Osteocyte (in vitro differentiated cells): ENCODE measurements around the gene VWCE. TPM values are rescaled to one million over a fixed set of nuclear protein-coding genes. Genes with fewer than 3 reads are reported as not detected.
A peak's percentile ranks its signal among the peaks of the same experiment; 100 is the strongest.

ENCODE experiments used
- DNase-seq: peaks from one replicate; pipeline ENCODE4 v3.0.0; 2021; ENCODE audit warnings: mixed read lengths; ENCODE audit not compliant: unreplicated experiment; ENCODE audit errors: extremely low spot score
- H3K27ac Mint-ChIP-seq: one replicate; pipeline ENCODE4 v1.8.0; 2021; ENCODE audit warnings: mild to moderate bottlenecking, mixed read lengths; ENCODE audit not compliant: unreplicated experiment
- H3K27me3 Mint-ChIP-seq: one replicate; pipeline ENCODE4 v1.8.0; 2021; ENCODE audit warnings: mixed read lengths; ENCODE audit not compliant: unreplicated experiment
- H3K36me3 Mint-ChIP-seq: one replicate; pipeline ENCODE4 v1.8.0; 2021; ENCODE audit warnings: mixed read lengths; ENCODE audit not compliant: unreplicated experiment
- H3K4me1 Mint-ChIP-seq: one replicate; pipeline ENCODE4 v1.8.0; 2021; ENCODE audit warnings: mixed read lengths; ENCODE audit not compliant: unreplicated experiment
- H3K4me3 Mint-ChIP-seq: one replicate; pipeline ENCODE4 v1.8.0; 2021; ENCODE audit warnings: mild to moderate bottlenecking, moderate library complexity, mixed read lengths; ENCODE audit not compliant: unreplicated experiment
- H3K9me3 Mint-ChIP-seq: one replicate; pipeline ENCODE4 v1.8.0; 2021; ENCODE audit warnings: mixed read lengths; ENCODE audit not compliant: unreplicated experiment
- total RNA-seq: library from RNA; stranded (reverse); gene quantifications from 2 replicates; pipeline ENCODE4 v1.2.1, GENCODE V29; 2021
- TF ChIP-seq, protein P1 (sequence below): fragments of 200-600 bp; sonication (generic); IDR thresholded peaks from 2 replicates; pipeline ENCODE4 v1.5.0; 2021; ENCODE audit warnings: antibody characterized with exemption, mild to moderate bottlenecking, moderate library complexity

The VWCE gene
- total RNA-seq, 1 donor from 2014 or later = 8.8 TPM

DNA sequence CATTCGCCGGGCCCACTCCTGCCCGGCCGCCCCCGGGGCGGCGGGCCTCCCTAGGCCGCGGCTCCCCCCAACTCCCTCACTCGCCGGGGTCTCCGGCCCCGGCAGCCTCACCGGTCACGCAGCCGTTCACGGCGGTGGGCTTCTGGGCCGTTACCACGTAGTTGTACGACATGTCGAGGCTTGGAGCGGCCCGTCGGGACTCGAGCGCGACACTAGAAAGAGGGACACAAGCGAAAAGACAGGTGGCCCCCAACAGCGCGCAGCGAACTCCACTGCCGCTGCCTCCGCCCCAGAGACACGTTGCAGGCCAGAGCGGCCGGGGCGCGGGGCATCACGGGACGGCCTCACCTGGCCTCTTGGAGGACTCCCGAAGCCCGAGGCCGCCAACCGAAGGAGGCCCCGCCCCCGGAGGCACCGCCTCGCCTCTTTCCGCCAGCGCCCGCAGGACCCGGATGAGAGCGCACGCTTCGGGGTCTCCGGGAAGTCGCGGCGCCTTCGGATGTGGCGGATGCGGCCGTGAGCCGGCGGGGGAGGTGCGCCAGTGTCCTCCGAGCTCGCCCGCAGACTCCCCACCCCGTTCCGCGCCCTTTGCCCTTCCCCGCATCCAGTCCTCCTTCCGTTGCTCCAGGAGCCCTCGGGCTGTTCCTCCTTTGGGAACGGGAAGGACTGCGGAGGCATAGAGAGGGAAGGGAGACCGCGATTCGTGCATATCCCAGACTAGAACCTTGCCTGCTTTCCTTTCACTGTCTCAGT lies 37.9 kb upstream of the VWCE start, which contains the start of the genes DDB1 and TKFC:
Gene DDB1 (minus strand): TSS at position 309 of the 753 bp plus-strand sequence. CDS start 137 bp downstream, at position 172.
Gene TKFC (plus strand): TSS at position 432 of the 753 bp plus-strand sequence. CDS start 1,501 bp downstream, outside the sequence.
- peaks cover 19% of the 10 kb centered on the region for H3K36me3 Mint-ChIP-seq
- H3K4me1 Mint-ChIP-seq = peaks cover 50% of the 10 kb centered on the region
- no peaks in the 10 kb centered on the region for H3K27me3 Mint-ChIP-seq
- TF ChIP-seq, protein P1, sequence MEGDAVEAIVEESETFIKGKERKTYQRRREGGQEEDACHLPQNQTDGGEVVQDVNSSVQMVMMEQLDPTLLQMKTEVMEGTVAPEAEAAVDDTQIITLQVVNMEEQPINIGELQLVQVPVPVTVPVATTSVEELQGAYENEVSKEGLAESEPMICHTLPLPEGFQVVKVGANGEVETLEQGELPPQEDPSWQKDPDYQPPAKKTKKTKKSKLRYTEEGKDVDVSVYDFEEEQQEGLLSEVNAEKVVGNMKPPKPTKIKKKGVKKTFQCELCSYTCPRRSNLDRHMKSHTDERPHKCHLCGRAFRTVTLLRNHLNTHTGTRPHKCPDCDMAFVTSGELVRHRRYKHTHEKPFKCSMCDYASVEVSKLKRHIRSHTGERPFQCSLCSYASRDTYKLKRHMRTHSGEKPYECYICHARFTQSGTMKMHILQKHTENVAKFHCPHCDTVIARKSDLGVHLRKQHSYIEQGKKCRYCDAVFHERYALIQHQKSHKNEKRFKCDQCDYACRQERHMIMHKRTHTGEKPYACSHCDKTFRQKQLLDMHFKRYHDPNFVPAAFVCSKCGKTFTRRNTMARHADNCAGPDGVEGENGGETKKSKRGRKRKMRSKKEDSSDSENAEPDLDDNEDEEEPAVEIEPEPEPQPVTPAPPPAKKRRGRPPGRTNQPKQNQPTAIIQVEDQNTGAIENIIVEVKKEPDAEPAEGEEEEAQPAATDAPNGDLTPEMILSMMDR = no peak
- no peaks in the 10 kb centered on the region for H3K9me3 Mint-ChIP-seq
- DNase-seq = peak; percentile 97
- peak within 1 kb of the TSS; percentile 95 for H3K27ac Mint-ChIP-seq
- peak within 1 kb of the TSS; percentile 94 for H3K4me3 Mint-ChIP-seq

DNA sequence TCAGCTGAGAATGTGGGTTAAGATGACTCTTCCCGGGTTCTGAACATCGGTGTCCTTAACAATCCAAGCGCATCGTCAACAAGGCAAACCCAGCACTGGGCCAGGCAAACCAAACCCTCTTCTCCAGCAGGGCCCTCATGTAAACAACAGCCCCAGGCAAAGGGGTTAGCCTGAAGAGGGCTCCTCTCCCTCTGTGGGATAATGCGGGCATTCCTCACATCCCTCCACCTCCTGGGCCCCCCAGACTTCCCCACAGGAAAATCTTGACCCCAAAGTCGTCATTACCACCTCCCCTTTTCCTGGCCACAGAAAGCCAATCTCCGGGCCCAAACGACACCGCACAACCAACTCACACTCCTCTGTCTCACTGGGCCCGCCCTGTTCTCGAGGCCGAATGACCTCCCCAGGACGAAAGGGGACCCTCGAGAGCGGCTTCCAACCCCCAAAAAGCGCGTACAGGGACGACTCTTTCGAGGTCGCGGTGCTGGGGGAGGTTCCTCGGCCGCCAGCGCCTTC lies 37.2 kb upstream of the VWCE start:
- H3K27ac Mint-ChIP-seq = peak overlapping the region; percentile 95
- peak overlapping the region; percentile 94 for H3K4me3 Mint-ChIP-seq
- peaks cover 25% of the 10 kb centered on the region for H3K36me3 Mint-ChIP-seq
- no peaks in the 10 kb centered on the region for H3K9me3 Mint-ChIP-seq
- H3K27me3 Mint-ChIP-seq = no peaks in the 10 kb centered on the region
- H3K4me1 Mint-ChIP-seq = peaks cover 55% of the 10 kb centered on the region
- TF ChIP-seq, protein P1 = no peak
- DNase-seq = no peak

GRCh38 chr11:61331651-61332050 lies 36.5 kb upstream of the VWCE start:
- peaks cover 55% of the 10 kb centered on the region for H3K4me1 Mint-ChIP-seq
- peak overlapping the region; percentile 95 for H3K27ac Mint-ChIP-seq
- peak overlapping the region; percentile 94 for H3K4me3 Mint-ChIP-seq
- peaks cover 25% of the 10 kb centered on the region for H3K36me3 Mint-ChIP-seq
- TF ChIP-seq, protein P1 = no peak
- no peak for DNase-seq
- no peaks in the 10 kb centered on the region for H3K9me3 Mint-ChIP-seq
- H3K27me3 Mint-ChIP-seq = no peaks in the 10 kb centered on the region

DNA sequence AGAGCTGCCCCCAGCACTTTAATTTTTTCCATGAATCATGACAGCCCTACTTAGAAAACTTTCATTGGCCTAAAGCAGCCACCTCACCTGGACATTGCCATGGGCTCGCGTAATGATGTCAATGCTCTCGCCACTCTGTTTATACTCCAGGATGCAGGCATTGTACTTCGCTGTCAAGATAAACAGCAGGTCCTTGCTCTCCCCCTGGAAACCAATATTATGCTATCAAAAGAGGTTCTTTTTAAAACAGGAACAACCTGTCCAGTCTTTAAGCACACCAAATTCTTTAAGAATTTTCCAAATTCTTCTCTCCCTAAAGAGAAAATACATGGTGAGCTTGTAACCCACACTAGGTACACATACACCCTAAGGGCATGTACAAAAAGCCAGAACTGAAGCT lies 34.8 kb upstream of the VWCE start:
- Mint-ChIP-seq H3K4me3 (peak overlapping the region; percentile 53), H3K27ac (peak overlapping the region; percentile 95), H3K9me3 (no peaks in the 10 kb centered on the region), H3K27me3 (no peaks in the 10 kb centered on the region), H3K36me3 (peaks cover 32% of the 10 kb centered on the region), H3K4me1 (peaks cover 60% of the 10 kb centered on the region)
- no peak for DNase-seq
- TF ChIP-seq, protein P1 = no peak

DNA sequence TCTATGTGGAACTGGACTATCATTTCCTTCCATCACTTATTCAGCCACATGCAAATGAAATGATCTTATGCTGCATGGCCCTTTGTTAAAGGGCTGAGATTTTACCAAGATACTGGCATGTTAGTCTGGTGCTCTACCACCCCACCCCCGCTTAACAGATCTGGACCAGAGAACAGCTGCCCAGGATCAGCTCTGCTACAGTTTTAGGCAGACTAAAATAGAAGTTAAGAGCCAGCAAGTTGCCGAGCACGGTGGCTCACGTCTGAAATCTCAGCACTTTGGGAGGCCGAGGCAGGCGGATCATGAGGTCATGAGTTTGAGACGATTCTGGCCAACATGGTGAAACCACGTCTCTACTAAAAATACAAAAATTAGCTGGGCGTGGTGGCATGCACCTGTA lies 33.2 kb upstream of the VWCE start:
- H3K27me3 Mint-ChIP-seq = no peaks in the 10 kb centered on the region
- no peak overlapping the region for H3K4me3 Mint-ChIP-seq
- H3K36me3 Mint-ChIP-seq = peaks cover 42% of the 10 kb centered on the region
- no peak overlapping the region for H3K27ac Mint-ChIP-seq
- no peak for DNase-seq
- H3K9me3 Mint-ChIP-seq = no peaks in the 10 kb centered on the region
- peaks cover 53% of the 10 kb centered on the region for H3K4me1 Mint-ChIP-seq
- TF ChIP-seq, protein P1 = no peak
